RKO (cell line): ENCODE data around the gene ZNG1F.
"Not testable (repeated sequence)": the region's sequence is repeated elsewhere in the genome, so short reads cannot be mapped to it uniquely, and the experiment has no call there.

Source experiments
- DNase-seq: peaks from one replicate; pipeline ENCODE4 v3.0.0-alpha.2; 2016; ENCODE audit warnings: low spot score

ZNG1F gene

GRCh38 chr9:41189217-41189616, at the start of gene ZNG1F:
Gene ZNG1F (minus strand): TSS chr9:41189317. CDS start chr9:41189258, 59 bp downstream.
- DNase-seq, result not testable (repeated sequence)

DNA sequence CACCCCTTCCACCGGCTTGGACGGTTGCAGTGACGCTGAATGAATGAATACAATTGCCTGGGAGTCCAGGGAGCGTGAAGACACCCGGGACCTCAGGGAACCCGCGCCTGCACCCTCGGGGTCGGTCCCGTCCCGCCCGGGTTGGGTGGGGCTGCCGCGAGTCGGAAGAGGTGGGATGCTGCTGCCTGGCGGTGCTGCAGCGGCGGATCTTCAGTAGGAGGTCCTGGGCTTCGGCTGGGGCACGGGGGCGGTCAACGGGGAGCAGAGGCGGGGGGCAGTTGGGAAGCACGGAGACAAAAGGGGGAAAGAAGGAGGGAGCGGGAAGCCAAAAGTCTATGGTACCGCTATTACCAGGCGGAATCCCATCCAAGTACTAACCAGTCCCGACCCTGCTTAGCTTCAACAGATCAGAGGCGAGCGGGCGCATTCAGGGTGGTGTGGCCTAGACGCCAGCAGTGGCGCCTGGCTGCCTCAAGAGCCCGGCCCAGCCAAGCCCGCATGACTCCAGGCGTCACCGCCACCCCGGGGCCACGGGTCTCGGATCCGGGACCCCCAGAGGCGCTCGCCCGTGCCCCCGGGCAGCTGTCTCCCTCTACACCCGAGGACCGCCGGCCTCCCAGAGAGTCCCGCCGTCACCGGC, 48.1 kb upstream of the ZNG1F start:
- not testable (repeated sequence) for DNase-seq

DNA sequence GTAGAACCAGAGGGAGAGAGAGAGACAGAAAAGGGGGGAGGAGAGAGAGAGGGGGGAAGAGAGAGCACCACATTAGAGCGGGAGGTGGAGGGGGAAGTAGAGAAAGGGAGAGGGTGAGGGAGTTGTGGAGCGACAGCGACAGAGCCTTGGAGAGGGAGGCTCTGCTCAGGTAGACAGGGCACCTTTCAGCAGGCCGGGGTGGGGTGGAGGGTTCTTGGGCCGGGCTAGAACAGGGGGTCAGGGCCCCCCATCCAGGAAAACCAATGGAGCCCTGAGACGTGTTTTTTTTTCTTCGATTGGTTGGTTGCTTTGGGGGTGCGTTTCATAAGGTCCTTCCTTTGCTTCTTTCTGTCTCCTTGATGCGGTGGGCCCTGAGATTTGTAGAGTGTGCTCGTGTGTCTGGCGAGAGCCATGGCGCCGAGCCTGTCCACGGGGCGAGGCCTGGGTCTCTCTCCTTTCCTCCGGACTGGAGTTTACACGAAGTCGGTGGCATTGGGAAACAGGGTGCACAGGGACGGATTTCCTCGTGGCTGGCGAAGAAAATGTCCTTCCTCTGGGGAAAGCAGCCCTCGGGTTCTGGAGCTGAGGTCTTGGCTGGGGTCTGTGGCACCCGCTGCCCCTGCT, 47.5 kb upstream of the ZNG1F start:
- not testable (repeated sequence) for DNase-seq

GRCh38 chr9:41234811-41235805, 46.0 kb upstream of the ZNG1F start:
- not testable (repeated sequence) for DNase-seq

DNA sequence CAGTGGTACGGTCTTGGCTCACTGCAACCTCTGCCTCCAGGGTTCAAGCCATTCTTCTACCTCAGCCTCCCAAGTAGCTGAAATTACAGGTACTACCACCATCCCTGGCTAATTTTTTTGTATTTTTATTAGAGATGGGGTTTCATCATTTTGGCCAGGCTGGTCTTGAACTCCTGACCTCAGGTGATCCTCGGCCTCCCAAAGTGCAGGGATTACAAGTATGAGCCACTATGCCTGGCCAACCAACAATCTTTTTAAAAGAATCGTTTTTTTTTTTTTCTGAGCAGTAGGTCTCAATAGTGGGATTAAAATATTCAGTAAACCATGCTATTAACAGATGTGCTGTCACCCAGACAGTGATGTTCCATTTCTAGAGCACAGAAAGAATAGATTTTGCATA, 45.1 kb upstream of the ZNG1F start:
- DNase-seq, result not testable (repeated sequence)

DNA sequence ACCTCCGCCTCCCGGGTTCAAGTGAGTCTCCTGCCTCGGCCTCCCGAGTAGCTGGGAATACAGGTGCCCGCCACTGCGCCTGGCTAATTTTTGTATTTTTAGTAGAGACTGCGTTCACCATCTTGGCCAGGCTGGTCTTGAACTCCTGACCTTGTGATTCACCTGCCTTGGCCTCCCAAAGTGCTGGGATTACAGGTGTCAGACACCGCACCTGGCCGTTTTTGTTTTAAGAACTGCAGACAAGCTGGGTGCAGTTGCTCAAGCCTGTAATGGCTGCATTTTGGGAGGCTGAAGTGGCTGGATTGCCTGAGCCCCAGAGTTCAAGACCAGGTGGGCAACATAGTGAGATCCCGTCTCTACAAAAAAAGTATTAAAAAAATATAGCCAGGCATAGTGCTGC, 43.2 kb upstream of the ZNG1F start:
- DNase-seq, result not testable (repeated sequence)

GRCh38 chr9:41230418-41230817, 41.3 kb upstream of the ZNG1F start:
- DNase-seq, result not testable (repeated sequence)

GRCh38 chr9:41229408-41230401, 40.6 kb upstream of the ZNG1F start:
- no peak for DNase-seq

DNA sequence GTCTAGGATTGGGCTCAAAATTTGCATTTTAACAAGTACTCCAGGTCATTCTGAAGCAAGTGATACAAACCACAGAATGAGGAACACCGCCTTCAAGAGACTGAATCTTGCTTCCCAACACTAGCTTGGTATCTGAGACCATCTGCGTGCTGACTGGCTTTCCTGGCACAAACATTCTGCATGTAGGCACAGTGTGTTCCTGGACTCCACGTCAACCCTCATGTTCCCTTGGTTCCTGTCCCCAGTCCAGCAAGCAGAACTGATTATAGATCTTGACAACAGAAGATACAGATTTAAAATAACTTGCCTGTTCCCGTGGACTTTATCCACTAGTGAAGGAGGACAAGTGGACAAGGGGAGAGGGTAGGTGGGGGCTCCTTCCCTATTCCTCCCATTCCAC, 30.7 kb upstream of the ZNG1F start:
- DNase-seq, result not testable (repeated sequence)

GRCh38 chr9:41188439-41188838, 678 bp downstream of the ZNG1F start:
- not testable (repeated sequence) for DNase-seq

DNA sequence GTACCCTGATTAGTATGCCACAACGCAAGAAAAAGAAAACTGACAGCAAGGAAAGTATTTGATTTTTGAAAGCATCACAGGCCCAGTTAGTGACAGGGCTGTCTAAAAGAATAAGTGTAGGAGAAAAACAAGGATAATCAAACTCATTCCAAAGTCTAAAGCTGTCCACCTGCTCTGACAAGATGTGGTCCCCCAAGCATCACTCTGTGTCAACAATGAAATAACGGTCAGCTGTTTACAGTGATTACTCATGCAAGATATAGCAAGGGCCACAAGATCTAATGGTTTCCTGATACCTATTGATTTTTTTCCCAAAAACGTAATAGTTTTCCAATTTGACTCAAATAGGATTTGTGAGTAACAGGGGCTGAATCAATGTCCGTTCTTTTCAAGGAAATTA, 14.1 kb downstream of the ZNG1F start:
- DNase-seq, result not testable (repeated sequence)

GRCh38 chr9:41150116-41150515, 39.0 kb downstream of the ZNG1F start:
- not testable (repeated sequence) for DNase-seq

DNA sequence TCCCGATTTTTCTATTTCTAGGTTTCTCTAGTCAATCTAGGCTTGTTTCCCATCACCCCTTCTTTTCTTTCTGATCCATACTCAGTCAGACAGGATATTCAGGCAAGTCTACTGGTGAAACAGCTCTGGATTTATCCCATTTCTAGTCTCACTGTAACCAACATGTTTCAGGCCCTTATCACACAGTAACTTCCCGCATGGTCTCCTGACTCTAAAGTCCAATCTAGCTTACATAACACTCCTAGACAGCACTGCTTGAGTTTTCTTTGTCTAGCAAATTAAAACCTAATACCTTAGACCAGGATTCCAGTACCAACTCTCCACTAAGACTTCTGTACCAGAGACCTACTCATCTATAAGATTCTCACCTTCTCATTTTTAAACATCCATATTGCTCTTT, 47.2 kb downstream of the ZNG1F start:
- DNase-seq, result not testable (repeated sequence)

DNA sequence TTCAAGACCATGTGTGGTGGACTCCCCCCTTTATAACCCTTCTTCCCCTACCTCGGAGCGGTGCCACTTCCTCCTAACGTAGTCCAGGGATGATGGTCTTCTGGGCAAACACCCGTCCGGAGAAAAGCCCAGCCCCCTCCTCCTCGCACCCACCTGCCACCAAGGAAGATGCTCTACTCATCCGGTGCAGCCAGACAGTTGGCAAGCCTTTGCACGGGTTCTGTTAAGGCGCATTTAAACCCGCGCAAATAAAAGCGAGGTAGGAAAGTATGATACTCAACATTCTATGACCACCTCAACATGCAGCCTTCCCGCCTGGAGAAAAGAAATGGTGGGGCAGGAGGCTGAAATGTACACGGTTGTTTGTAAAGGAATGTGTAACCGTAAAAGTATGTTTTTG, 60.5 kb downstream of the ZNG1F start, which contains the start of gene FOXD4L6:
Gene FOXD4L6, minus strand, starts transcription at position 101 of the 400 bp plus-strand sequence. CDS start 298 bp downstream, outside the sequence.
- DNase-seq, result not testable (repeated sequence)

DNA sequence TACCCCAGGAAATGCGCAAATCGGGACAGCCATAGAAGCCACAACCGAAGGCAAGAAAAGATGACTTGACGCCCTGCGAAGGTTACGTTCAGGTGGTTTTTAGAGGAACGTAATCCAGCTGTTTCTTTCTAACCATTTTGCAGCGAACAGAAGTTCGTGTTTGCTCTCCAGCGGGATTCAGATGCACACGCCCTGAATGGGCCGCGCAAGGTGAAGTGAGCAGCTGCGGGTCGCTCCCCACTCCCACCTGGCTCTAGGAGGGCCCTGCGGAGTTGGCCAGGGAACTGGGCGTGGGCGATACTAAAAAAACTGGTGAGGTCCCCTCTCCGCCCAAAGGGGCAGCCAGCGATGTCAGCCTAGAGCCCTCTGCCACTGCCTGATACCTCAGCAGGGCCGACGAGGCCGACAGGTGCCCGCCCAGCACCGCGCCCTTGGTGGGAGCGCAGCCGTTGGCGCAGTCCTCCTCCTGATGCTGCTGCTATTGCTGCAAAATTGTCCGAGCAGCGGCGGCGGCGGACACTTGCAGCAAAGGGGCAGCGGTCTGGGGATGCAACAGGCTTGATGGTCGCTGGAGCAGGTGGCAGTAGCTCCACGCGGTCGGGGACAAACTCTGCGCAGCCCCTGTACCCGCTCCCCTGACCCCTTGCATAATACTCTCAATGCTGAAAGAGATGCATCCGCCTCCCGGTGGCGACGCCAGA, 62.2 kb downstream of the ZNG1F start:
- not testable (repeated sequence) for DNase-seq

- not testable (repeated sequence) for DNase-seq
Observed at GRCh38 chr9:41125936-41126335, 63.2 kb downstream of the ZNG1F start.

- not testable (repeated sequence) for DNase-seq
Observed at GRCh38 chr9:41125109-41125658, 63.9 kb downstream of the ZNG1F start.

GRCh38 chr9:41124250-41125108, 64.6 kb downstream of the ZNG1F start:
- not testable (repeated sequence) for DNase-seq

DNA sequence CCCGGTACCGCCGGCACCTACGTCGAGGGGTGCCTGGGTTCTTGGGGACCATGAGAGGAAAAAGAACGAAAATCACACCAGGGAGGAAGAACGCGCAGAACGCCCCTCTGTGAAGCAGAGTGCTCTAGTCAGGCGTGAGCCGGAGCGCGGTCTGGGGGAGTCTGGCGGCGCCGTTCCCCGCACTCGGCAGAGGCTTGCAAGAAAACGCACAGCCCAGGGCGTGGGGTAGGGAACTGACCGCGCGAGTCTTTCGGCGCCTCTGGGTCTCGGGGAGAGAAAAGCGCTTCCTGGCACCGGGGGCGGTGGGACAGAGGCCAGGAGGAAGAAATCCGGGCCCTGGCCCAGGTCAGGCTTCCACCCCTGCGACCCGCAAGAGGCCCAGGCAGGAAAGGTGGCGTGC, 65.3 kb downstream of the ZNG1F start:
- not testable (repeated sequence) for DNase-seq
